ENCODE measurements around the gene IWS1.

- no peak for TF ChIP-seq THRAP3 (IDR thresholded peaks at IDR 0.05; ENCODE audit: borderline replicate concordance)
- TF ChIP-seq NBN (IDR thresholded peaks at IDR 0.05; ENCODE audit: low read depth), result no peak
- TF ChIP-seq BDP1 (IDR thresholded peaks at IDR 0.05; ENCODE audit: insufficient read depth, insufficient read length), result no peak
- TF ChIP-seq TEAD1 (CRISPR knock-in tag; IDR thresholded peaks at IDR 0.05), result no peak
- no peak for TF ChIP-seq PATZ1 (CRISPR knock-in tag; IDR thresholded peaks at IDR 0.05; ENCODE audit: borderline replicate concordance)
- no peak for TF ChIP-seq USF1 (CRISPR knock-in tag; IDR thresholded peaks at IDR 0.05)
- no peak for TF ChIP-seq POLR2A (conservative IDR thresholded peaks at IDR 0.05)
These were observed 46.6 kb upstream of the IWS1 start for GRCh38 chr2:127572841-127573240.
